B cell (primary cell): ENCODE measurements around the gene CCND2. TPM values are rescaled to one million over a fixed set of nuclear protein-coding genes. Genes with fewer than 3 reads are reported as not detected.

ENCODE experiments used
- ATAC-seq: fragments of 200-7000 bp; cut with Tn5 transposase; one replicate; pipeline ENCODE4 v1.10.0; 2021; ENCODE audit warnings: low read depth, mild to moderate bottlenecking, moderate number of reproducible peaks, moderate library complexity
- CTCF ChIA-PET: fragments of 350-600 bp; sonication (Branson Sonifier 250); formaldehyde crosslinking; loops from one replicate; lab custom pipeline; 2021; ENCODE audit warnings: antibody characterized with exemption, inconsistent platforms; lab: Charles Lee
- POLR2A ChIA-PET: fragments of 350-600 bp; sonication (Branson Sonifier 250); formaldehyde crosslinking; loops from one replicate; lab custom pipeline; 2021; ENCODE audit warnings: antibody characterized with exemption; lab: Charles Lee
- DNase-seq: peaks from one replicate; pipeline ENCODE4 v3.0.0; 2013
- H2AFZ ChIP-seq: 2 replicates; pipeline ENCODE4 v1.6.1; 2012; ENCODE audit warnings: mild to moderate bottlenecking, low read depth, low read length; ENCODE audit not compliant: insufficient read depth, poor library complexity, severe bottlenecking
- H3K27ac ChIP-seq, 2 donors: 1 replicate in 1 of 2; 2 replicates in 1 of 2; pipeline ENCODE4 v1.5.1; 2012 to 2013; ENCODE audit warnings: low read length in 2 of 2, mild to moderate bottlenecking in 2 of 2, moderate library complexity in 1 of 2
- H3K27me3 ChIP-seq, 4 experiments: fragments of 200-600 bp in 1 of 4; sonication (generic) in 1 of 4; replicated peaks in 1 of 4; 1 replicate in 2 of 4; 2 replicates in 2 of 4; pipeline versions ENCODE4 v1.6.1 to v1.7.0; 2013 to 2016; ENCODE audit warnings: low read length in 3 of 4, mild to moderate bottlenecking in 2 of 4, mixed read lengths in 1 of 4, moderate library complexity in 1 of 4; ENCODE audit not compliant: insufficient read depth in 4 of 4, control insufficient read depth in 3 of 4; ENCODE audit errors: control extremely low read depth in 1 of 4
- H3K36me3 ChIP-seq, 2 experiments: replicated peaks in 1 of 2; 1 replicate in 1 of 2; 2 replicates in 1 of 2; pipeline versions ENCODE4 v1.6.1 to v1.7.1; 2013; ENCODE audit warnings: low read length in 1 of 2; ENCODE audit not compliant: insufficient read depth in 2 of 2, control insufficient read depth in 1 of 2; ENCODE audit errors: control extremely low read depth in 1 of 2, extremely low read depth in 1 of 2
- H3K4me1 ChIP-seq, 2 donors: fragments of 200-600 bp in 1 of 2; sonication (generic) in 1 of 2; 1 replicate in 1 of 2; 2 replicates in 1 of 2; pipeline versions ENCODE4 v1.5.1 to v1.6.1; 2013 to 2017; ENCODE audit warnings: low read length in 2 of 2; ENCODE audit not compliant: control insufficient read depth in 2 of 2, insufficient read depth in 2 of 2
- H3K4me2 ChIP-seq: replicated peaks from 2 replicates; pipeline ENCODE3; 2012; ENCODE audit warnings: mild to moderate bottlenecking, low read depth, low read length; ENCODE audit not compliant: poor library complexity, severe bottlenecking
- H3K4me3 ChIP-seq, 5 experiments: fragments of 200-600 bp in 1 of 5; sonication (generic) in 1 of 5; 1 replicate in 3 of 5; 2 replicates in 2 of 5; pipeline versions ENCODE4 v1.5.1 to v1.7.0; 2011 to 2016; ENCODE audit warnings: low read length in 4 of 5, mild to moderate bottlenecking in 4 of 5, low read depth in 2 of 5, control low read depth in 1 of 5, moderate library complexity in 1 of 5; ENCODE audit not compliant: insufficient read depth in 1 of 5; ENCODE audit errors: control extremely low read depth in 1 of 5, extremely low read depth in 1 of 5
- H3K79me2 ChIP-seq: fragments of 200-600 bp; sonication (generic); one replicate; pipeline ENCODE4 v1.6.0; 2016; ENCODE audit warnings: low read length; ENCODE audit not compliant: control insufficient read depth, insufficient read depth
- H3K9ac ChIP-seq: fragments of 200-600 bp; sonication (generic); 2 replicates; pipeline ENCODE4 v1.6.1; 2017; ENCODE audit warnings: mild to moderate bottlenecking, low read length, moderate library complexity
- H3K9me3 ChIP-seq, 3 donors: one replicate each; pipeline versions ENCODE4 v1.6.1 to v1.7.1; 2013; ENCODE audit warnings: low read length in 2 of 3; ENCODE audit not compliant: control insufficient read depth in 2 of 3, insufficient read depth in 1 of 3; ENCODE audit errors: control extremely low read depth in 1 of 3
- H4K20me1 ChIP-seq: 2 replicates; pipeline ENCODE4 v1.6.0; 2012; ENCODE audit warnings: mild to moderate bottlenecking, low read length; ENCODE audit not compliant: insufficient read depth, control insufficient read depth, poor library complexity, severe bottlenecking
- H3K27ac Mint-ChIP-seq: one replicate; pipeline ENCODE4 v1.8.0; 2021; ENCODE audit warnings: mixed read lengths
- H3K27me3 Mint-ChIP-seq: one replicate; pipeline ENCODE4 v1.8.0; 2021; ENCODE audit warnings: mixed read lengths
- H3K4me1 Mint-ChIP-seq: one replicate; pipeline ENCODE4 v1.8.0; 2021; ENCODE audit warnings: mixed read lengths
- H3K4me3 Mint-ChIP-seq: one replicate; pipeline ENCODE4 v1.8.0; 2021; ENCODE audit warnings: mixed read lengths
- H3K9me3 Mint-ChIP-seq: one replicate; pipeline ENCODE4 v1.8.0; 2022; ENCODE audit warnings: mixed read lengths; ENCODE audit not compliant: insufficient read depth
- CTCF ChIP-seq: fragments of 200-600 bp; IDR thresholded peaks from one replicate; pipeline ENCODE4 v1.8.0; 2022; ENCODE audit warnings: antibody characterized with exemption, mild to moderate bottlenecking
- EZH2 ChIP-seq: IDR thresholded peaks from 2 replicates; pipeline ENCODE4 v1.6.1; 2012; ENCODE audit warnings: borderline replicate concordance, low read depth, mild to moderate bottlenecking, moderate library complexity, low read length; ENCODE audit not compliant: insufficient read depth, poor library complexity, severe bottlenecking
- WGBS: methylation state at CpG from one replicate; pipeline ENCODE4 v1.1.5; 2013; ENCODE audit warnings: missing lambda C conversion rate; ENCODE audit not compliant: insufficient coverage; 5-methylcytosine and 5-hydroxymethylcytosine counted together
- intact Hi-C: fragments of 100-400 bp; cut with micrococcal nuclease; formaldehyde crosslinking; loops from one replicate; pipeline ENCODE4 v1.10.0; 2022
- polyA plus RNA-seq: library from polyadenylated mRNA; depleted of rRNA; stranded (reverse); fragments of >200 nt; gene quantifications from 2 replicates; pipeline ENCODE4 v1.2.3, GENCODE V29; 2012
- total RNA-seq, 2 donors: library from RNA; stranded (reverse); fragments of 120-200 nt in 1 of 2; gene quantifications; 1 replicate in 1 of 2; 2 replicates in 1 of 2; pipeline versions ENCODE4 v1.2.3 to v1.2.4, GENCODE V29; 2013 to 2022

The CCND2 gene
- total and polyA plus RNA-seq, 2 donors (not counting 1 experiment from before 2014, with no cell fraction given): 9.2 to 20.6 TPM

GRCh38 chr12:4224206-4224889 is 49.2 kb upstream of the CCND2 start:
- Mint-ChIP-seq H3K9me3 (no peaks in the 10 kb centered on the region), H3K4me1 (peaks cover 34% of the 10 kb centered on the region), H3K27ac (peak overlapping the region; percentile 56), H3K4me3 (peak overlapping the region; percentile 68), H3K27me3 (no peaks in the 10 kb centered on the region)
- intact Hi-C loops: loop anchor here (1.0 kb wide), 1 partner anchor 9 kb away; no protein-coding TSS in a partner anchor
- Histone ChIP-seq H3K36me3 (no peaks in the 10 kb centered on the region), H3K27ac (peak overlapping the region; percentile 34 to 62), H3K9me3 (no peaks in the 10 kb centered on the region), H3K79me2 (no peaks in the 10 kb centered on the region), H3K9ac (peak overlapping the region; percentile 7), H3K4me2 (peak overlapping the region; percentile 62), H4K20me1 (no peaks in the 10 kb centered on the region), H3K4me3 (peak overlapping the region in 2 of 5 experiments; percentile 4 to 23), H2AFZ (peak overlapping the region; percentile 8), H3K4me1 (peaks cover 22 to 25% of the 10 kb centered on the region in 2 donors), H3K27me3 (no peaks in the 10 kb centered on the region)
- ATAC-seq: peak; percentile 21
- ChIA-PET POLR2A (no interaction called here), CTCF (interaction anchor here (2.4 kb wide), 1 partner anchor 9 kb away, joined by 6 read pairs; no protein-coding TSS in a partner anchor)
- TF ChIP-seq EZH2: no peak
- no peak for TF ChIP-seq CTCF
- DNase-seq: peak; percentile 34
- 31% methylated on average over 15 of the region's 15 CpGs for WGBS

GRCh38 chr12:4225571-4225970 is 48.0 kb upstream of the CCND2 start:
- ChIA-PET CTCF (interaction anchor here (2.4 kb wide), 1 partner anchor 10 kb away, joined by 6 read pairs; no protein-coding TSS in a partner anchor), POLR2A (no interaction called here)
- H3K27ac ChIP-seq: no peak overlapping the region
- no peak overlapping the region for H3K4me2 ChIP-seq
- no peaks in the 10 kb centered on the region for H3K27me3 Mint-ChIP-seq
- peaks cover 34% of the 10 kb centered on the region for H3K4me1 Mint-ChIP-seq
- H3K36me3 ChIP-seq: no peaks in the 10 kb centered on the region
- H3K4me3 Mint-ChIP-seq: no peak overlapping the region
- intact Hi-C loops: no loop called here
- H3K4me1 ChIP-seq: peaks cover 22 to 25% of the 10 kb centered on the region in 2 donors
- no peaks in the 10 kb centered on the region for H3K27me3 ChIP-seq
- no peak overlapping the region for H3K4me3 ChIP-seq
- no peak overlapping the region for H2AFZ ChIP-seq
- H4K20me1 ChIP-seq: no peaks in the 10 kb centered on the region
- no peak overlapping the region for H3K9ac ChIP-seq
- 77% methylated on average over 2 of the region's 3 CpGs for WGBS
- no peaks in the 10 kb centered on the region for H3K79me2 ChIP-seq
- TF ChIP-seq EZH2: no peak
- TF ChIP-seq CTCF: no peak
- no peaks in the 10 kb centered on the region for H3K9me3 ChIP-seq
- no peaks in the 10 kb centered on the region for H3K9me3 Mint-ChIP-seq
- ATAC-seq (no peak), DNase-seq (no peak)
- no peak overlapping the region for H3K27ac Mint-ChIP-seq
